IPS DF 19.7 (cell line): Measurements from ENCODE around the gene PLAAT3.
"Not testable (repeated sequence)": the region's sequence is repeated elsewhere in the genome, so short reads cannot be mapped to it uniquely, and the experiment has no call there.

Experiments used
- DNase-seq: peaks from one replicate; pipeline ENCODE4 v3.0.0-alpha.2; 2013; ENCODE audit warnings: low read depth, low spot score

The PLAAT3 gene

DNA sequence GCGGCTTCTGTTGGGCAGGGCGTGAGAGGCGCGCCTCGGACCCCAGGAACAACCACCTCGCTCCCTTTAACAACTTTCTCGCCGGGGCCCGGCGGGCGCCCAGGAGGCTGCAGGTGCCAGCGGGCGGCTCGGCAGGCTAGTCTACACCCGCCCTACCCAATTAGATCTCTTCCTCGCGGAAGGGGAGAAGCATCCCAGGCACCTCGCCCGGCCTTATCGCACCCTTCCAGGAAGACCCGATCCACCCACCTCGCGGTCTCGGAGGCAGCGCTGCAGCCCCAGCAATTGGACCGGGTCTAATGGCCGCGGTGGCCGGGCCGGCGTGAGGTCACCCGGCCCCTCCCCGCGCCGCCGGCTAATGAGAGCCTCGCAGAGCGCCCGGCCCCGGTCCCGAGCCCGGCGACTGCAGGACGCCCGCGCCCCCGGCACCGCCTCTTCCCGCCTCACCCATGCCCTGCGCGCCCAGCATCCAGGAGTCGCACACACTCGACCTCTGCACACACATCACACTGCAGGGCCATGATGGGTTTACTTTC, at the start of gene PLAAT3:
Gene PLAAT3, minus strand, starts transcription at position 298 of the 536 bp plus-strand sequence. CDS start 419 bp downstream, outside the sequence.
- no peak for DNase-seq

- DNase-seq: no peak
Observed at GRCh38 chr11:63663809-63664208, 49.6 kb upstream of the PLAAT3 start.

DNA sequence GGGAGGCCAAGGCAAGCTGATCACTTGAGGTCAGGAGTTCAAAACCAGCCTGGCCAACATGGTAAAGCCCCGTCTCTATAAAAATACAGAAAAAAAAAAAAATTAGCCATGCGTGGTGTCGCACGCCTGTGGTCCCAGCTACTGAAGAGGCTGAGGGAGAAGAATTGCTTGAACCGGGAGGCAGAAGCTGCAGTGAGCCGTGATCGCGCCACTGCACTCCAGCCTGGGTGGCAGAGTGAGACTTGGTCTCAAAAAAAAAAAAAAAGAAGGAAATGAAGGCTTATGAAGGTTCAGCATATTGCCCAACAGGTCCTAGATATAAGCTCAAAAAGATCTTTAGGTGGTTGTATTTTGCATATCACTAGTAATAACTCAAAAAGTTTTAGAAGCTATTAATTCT, 46.7 kb upstream of the PLAAT3 start:
- no peak for DNase-seq

DNA sequence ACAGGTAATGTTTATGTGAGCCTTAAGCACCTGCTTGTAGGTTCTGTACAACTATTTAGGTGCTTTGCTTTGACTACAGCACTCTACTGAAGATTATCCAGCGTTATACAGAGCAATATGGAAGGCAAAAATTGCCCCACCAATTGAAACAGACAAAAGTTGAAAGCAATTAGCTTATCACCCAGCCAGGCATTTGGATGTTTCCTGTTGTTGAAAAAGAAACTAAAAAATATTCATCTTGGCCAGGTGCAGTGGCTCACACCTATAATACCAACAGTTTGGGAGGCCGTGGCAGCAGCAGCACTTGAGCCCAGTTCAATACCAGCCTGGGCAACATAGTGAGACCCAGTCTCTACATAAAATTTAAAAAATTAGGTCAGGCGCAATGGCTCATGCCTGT, 38.4 kb upstream of the PLAAT3 start:
- DNase-seq: no peak

GRCh38 chr11:63643205-63643604, 29.0 kb upstream of the PLAAT3 start:
- no peak for DNase-seq

GRCh38 chr11:63641727-63642126, 27.5 kb upstream of the PLAAT3 start:
- DNase-seq: no peak

DNA sequence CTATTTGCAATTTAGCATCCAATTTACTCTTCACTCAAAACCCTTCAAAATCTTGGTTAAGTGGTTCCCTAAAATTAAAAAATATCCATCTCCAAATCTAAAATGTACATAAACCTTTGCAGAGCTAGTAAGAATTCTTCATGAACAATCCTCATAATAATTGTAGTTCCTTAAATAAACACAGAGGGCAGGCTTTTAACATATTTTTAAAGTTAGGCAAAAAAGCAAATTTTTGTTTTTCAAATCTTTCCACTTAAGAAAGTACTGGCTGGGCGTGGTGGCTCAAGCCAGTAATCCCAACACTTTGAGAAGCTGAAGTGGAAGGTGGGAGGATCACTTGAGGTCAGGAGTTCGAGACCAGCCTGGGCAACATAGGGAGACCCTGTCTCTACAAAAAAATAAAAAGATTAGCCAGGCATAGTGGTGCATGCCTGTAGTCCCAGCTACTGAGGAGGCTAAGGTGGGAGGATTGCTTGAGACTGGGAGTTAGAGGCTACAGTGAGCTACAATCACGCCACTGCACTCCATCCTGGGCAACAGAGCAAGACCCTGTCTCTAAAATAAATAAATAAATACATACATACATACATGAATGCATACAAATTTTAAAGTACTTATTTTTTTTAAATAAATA, 25.1 kb upstream of the PLAAT3 start:
- no peak for DNase-seq

DNA sequence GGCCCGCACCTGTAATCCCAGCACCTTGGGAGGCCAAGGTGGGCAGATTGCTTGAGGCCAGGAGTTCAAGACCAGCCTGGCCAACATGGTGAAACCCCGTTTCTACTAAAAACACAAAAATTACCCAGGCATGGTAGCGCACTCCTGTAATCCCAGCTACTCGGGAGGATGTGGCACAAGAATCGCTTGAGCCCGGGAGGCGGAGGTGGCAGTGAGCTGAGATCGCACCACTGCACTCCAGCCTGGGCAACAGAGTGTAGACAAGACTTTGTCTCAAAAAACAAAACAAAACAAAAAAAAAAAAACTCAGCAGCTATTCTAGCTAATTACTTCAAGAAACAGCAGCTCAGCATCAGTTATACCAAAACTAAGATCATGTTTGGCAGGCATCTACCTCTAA, 24.2 kb upstream of the PLAAT3 start:
- DNase-seq: not testable (repeated sequence)

DNA sequence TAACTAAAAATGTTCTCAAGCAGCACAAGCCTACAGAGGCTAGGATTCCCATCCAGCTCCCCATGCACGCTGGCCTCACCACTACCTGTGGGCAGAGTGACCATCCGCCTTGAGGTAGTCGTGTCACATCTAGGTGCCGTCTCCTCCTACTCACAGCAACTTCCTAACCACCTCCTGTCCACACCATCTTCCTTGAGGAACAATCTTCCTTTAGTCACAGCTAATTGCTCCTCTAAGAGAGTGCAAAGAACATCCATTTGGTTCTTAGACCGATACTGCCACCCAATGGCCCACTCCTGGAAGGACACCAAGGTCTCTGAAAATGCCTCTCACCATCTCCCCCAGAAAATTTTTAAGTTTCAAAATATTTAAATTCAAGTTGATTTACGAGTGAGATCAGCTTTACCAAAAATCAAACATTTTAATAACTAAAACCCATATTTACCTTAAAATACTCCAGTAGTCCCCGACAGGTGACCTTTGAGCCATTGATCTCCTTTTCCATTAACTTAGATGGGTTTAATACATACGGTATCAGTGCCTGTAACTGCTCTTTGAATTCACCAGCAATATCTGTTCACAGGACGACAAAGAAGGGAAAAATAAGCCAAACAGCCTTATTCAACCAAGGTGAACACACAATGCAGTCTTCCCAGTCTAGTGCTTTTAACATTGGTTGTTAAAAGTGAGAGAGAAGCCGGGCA, 21.7 kb upstream of the PLAAT3 start:
- peak; percentile 59 for DNase-seq

DNA sequence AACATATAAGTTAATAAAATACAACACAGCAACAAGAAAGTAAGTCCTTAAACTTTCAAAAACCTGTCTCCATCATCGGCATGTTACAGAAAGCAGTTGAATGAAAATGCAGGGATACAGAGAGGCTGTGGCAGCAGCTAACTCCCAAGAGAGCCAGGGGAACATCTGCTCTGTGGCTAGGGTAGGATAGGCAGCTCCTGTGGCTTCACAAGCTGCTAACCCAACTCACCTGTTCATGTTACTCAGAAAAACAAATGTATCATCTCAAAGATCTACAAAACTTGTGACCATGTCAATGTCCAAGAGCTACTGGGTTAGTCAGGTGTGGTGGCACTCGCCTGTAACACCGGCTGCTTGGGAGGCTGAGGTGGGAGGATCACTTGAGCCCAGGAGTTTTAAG, 15.2 kb upstream of the PLAAT3 start:
- DNase-seq: no peak

- DNase-seq: no peak
Observed at GRCh38 chr11:63623513-63624140, 9.4 kb upstream of the PLAAT3 start.

DNA sequence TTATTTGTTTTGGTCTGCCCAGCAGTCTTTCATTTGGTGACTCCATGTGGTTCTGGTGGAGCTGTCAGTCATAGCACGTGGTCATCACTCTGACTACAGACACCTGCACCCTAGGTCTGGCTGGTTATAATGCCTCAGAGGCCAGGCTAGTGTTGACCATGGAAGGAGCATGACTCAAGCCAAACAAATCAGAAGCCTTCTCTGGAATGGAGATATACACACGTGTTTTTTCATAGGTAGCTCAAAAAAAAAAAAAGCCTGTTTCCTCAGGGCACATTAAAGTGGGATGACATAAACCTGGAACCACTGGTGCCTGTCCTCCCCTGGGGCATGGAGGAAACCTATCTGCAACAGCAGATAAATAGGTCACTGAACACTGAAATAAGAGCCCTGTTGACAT, 8.1 kb upstream of the PLAAT3 start:
- DNase-seq: no peak

- no peak for DNase-seq
Observed at GRCh38 chr11:63621071-63621470, 6.8 kb upstream of the PLAAT3 start.

DNA sequence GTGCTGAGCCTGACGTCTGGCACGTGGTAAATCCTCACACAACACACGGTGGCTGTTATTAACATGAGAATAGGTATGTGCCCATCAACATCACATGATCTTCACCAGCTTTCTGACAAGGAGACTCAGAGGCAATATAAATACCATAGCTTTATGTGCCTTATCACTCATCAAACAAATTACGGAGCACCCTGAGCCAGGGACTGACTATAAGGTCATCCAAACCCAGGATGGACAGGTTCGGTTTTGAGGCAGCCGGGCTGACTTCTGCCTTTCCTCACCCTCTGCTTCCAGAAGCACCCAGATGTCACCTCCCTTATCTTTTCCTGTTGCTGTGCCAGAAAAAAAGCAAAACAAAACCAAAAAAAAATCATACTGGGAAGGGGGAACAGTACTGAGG, 5.7 kb upstream of the PLAAT3 start:
- DNase-seq: no peak

GRCh38 chr11:63617686-63618085, 3.5 kb upstream of the PLAAT3 start:
- DNase-seq: not testable (repeated sequence)

- DNase-seq: no peak
Observed at GRCh38 chr11:63616953-63617352, 2.7 kb upstream of the PLAAT3 start.

DNA sequence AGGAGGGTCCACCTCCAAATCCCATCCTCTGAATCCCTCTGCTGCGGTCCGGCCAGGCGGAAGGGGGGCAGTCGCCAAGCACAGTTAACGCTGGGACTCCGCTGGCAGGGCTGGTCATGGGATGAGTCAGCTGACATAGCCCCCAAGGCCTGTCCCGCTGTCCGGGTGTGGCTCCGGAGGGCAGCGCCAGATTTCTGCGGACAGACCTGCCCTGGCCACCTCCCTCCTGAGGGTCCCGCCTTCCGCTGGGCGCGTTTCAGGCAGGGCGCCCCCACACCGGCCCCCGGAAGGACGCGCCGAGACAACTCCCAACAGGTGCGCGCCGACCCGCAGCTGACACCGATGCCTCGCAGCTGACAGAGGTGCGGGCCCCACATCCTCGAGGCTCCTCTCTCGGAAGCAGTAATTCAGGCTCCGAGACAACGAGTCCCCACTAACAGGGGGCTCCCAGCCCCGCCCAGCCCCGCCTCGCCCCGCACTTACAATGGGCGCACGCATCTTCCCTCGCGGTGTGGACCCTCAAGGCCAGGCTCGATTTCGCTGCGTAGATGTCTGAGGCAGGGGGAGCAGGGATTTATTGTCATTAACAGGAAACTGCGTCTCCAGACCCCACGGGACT, 607 bp downstream of the PLAAT3 start:
- no peak for DNase-seq

- DNase-seq: no peak
Observed at GRCh38 chr11:63612181-63612580, 2.1 kb downstream of the PLAAT3 start.

- no peak for DNase-seq
Observed at GRCh38 chr11:63611395-63611747, 2.9 kb downstream of the PLAAT3 start.

DNA sequence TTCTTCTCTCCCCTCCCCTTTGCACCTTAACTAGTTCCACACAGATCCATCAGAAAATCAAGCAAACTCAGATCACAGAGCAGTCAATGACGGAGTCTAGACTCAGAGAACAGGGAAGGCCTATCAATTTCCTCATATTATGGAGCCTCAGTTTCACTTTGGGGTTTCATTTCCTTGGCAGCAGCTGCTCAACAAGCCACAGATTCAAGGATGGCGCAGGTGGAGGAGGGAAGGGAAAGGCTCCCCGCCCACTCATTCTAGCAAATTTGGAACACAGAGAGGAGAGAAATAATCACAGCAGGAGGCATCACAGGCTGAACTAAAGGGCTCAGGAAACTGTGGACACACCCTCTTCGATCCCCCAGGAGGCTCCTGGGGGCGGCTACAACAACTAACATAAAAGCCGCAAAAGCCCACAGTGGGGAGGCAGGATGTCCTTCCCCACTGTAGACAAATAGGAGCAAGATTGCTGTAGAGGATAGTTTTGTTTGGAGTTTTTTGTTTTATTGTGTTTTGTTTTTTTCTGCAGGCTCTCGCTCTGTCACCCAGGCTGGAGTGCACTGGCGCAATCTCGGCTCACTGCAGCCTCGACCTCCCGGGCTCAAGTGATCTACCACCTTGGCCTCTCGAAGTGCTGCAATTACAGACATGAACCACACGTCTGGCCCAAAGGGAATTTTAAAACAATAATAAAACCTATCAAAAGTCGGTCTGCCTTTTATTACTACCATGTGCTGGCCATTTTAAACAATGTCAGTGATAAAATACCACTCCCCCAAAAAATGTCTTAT, 3.4 kb downstream of the PLAAT3 start:
- peak; percentile 71 for DNase-seq

DNA sequence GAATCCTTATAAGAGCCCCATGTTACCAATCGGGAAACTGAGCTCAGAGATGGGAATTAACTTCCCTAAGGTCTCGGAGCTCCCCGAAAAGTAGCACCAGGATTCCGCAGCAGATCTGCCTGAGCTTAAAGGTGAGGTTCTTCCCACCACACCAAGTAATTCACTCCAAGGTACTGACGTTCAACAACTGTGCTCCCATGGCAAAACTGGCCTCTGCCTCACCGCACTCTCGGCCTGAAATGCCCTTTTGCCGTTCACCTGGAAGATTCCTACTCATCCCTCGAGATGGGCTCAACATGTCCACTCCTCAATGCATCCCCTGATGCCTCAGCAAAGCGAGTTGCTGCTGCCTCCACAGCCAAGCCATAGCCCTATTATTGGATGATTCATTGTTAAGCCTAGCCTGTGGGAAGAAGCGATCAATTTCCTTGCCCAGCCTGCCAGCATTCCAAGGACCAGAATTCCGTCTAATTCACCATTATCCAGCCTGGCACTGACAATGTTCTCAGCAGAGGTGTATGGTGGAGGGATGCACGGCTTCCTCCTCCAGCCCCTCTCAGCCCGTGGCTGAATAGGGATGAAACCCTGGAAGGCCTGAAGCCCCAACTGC, 4.2 kb downstream of the PLAAT3 start:
- no peak for DNase-seq
